ENCODE data around the gene CARS2. TPM values are rescaled to one million over a fixed set of nuclear protein-coding genes. Genes with fewer than 3 reads are reported as not detected.

The CARS2 gene
- total RNA-seq, 1 donor from 2014 or later: 152 TPM

- no peaks in the 10 kb centered on the region for H3K27me3 ChIP-seq (ENCODE audit: control insufficient read depth, insufficient read depth, low read length)
- no peaks in the 10 kb centered on the region for H3K36me3 ChIP-seq (ENCODE audit: control insufficient read depth, insufficient read depth, low read length)
- no peak for TF ChIP-seq CTCF (IDR thresholded peaks at IDR 0.05; ENCODE audit: insufficient read depth, low read length, severe bottlenecking)
- H3K4me3 ChIP-seq (ENCODE audit: low read depth, low read length): no peak overlapping the region
- DNase-seq (ENCODE audit: low read depth) (no peak), FAIRE-seq (no peak)
These were observed 105.6 kb downstream of the CARS2 start for GRCh38 chr13:110600261-110600819.

- FAIRE-seq: no peak
- no peak for DNase-seq (ENCODE audit: low read depth)
- Histone ChIP-seq H3K4me3 (ENCODE audit: low read depth, low read length) (no peak overlapping the region), H3K27me3 (ENCODE audit: control insufficient read depth, insufficient read depth, low read length) (no peaks in the 10 kb centered on the region), H3K36me3 (ENCODE audit: control insufficient read depth, insufficient read depth, low read length) (no peaks in the 10 kb centered on the region)
- TF ChIP-seq CTCF (IDR thresholded peaks at IDR 0.05; ENCODE audit: insufficient read depth, low read length, severe bottlenecking): no peak
These were observed 108.8 kb downstream of the CARS2 start for GRCh38 chr13:110597041-110597689.

- Histone ChIP-seq H3K4me3 (ENCODE audit: low read depth, low read length) (no peak overlapping the region), H3K36me3 (ENCODE audit: control insufficient read depth, insufficient read depth, low read length) (no peaks in the 10 kb centered on the region), H3K27me3 (ENCODE audit: control insufficient read depth, insufficient read depth, low read length) (no peaks in the 10 kb centered on the region)
- DNase-seq (ENCODE audit: low read depth) (peak; percentile 59), FAIRE-seq (no peak)
- peak; percentile 48 for TF ChIP-seq CTCF (IDR thresholded peaks at IDR 0.05; ENCODE audit: insufficient read depth, low read length, severe bottlenecking)
These were observed 112.3 kb downstream of the CARS2 start for GRCh38 chr13:110593430-110594130.

DNA sequence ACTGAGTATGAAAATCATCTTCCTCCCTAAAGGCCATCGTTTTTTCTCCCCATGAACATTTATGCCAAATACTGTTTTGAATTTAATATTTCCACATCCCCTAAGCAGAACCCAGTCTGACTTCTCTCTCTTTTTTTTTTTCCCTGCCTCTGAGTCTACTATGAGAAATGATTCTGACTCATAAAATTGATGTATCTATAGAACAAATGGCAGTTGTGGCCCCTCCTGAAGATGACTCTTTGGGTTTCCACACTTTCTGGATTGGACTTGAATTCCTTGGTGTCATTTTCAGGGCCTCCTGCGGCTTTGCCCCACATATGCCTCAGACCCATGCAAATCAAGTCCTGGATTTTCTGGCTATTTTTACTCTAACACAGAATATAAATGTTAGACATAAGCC is 113.3 kb downstream of the CARS2 start:
- Histone ChIP-seq H3K4me3 (ENCODE audit: low read depth, low read length) (no peak overlapping the region), H3K27me3 (ENCODE audit: control insufficient read depth, insufficient read depth, low read length) (no peaks in the 10 kb centered on the region), H3K36me3 (ENCODE audit: control insufficient read depth, insufficient read depth, low read length) (no peaks in the 10 kb centered on the region)
- DNase-seq (ENCODE audit: low read depth): peak; percentile 18
- FAIRE-seq: no peak
- no peak for TF ChIP-seq CTCF (IDR thresholded peaks at IDR 0.05; ENCODE audit: insufficient read depth, low read length, severe bottlenecking)

Other genes starting within 250 kb of the CARS2 start
- 5.1 and 8.2 TPM in 2 replicates for gene RAB20, start 144.4 kb downstream of the CARS2 start, total RNA-seq
- 21.1 and 24.8 TPM in 2 replicates for gene NAXD, start 90.6 kb downstream of the CARS2 start, total RNA-seq
- 13.4 and 19.1 TPM in 2 replicates for gene ING1, start 7.6 kb upstream of the CARS2 start, total RNA-seq
- gene ANKRD10, start 209.0 kb upstream of the CARS2 start, total RNA-seq: 17.2 and 26.9 TPM in 2 replicates

All from bronchial epithelial cell (primary cell).